SK-N-SH treated with all-trans-retinoic acid at 6 μM for 48 hours (cell line): Measurements from ENCODE around the gene TSHZ2.

ENCODE experiments used
- ATAC-seq: fragments of 200-7000 bp; cut with Tn5 transposase; 3 replicates; pipeline ENCODE4 v1.9.1; 2020; ENCODE audit warnings: mild to moderate bottlenecking, moderate library complexity
- ARNTL ChIP-seq: fragments of 450-650 bp; formaldehyde crosslinking; IDR thresholded peaks from 2 replicates; pipeline ENCODE4 v1.5.0; 2020; ENCODE audit warnings: low read depth, mild to moderate bottlenecking, moderate library complexity, borderline replicate concordance
- BACH2 ChIP-seq: fragments of 250-450 bp; sonication (Bioruptor Pico); IDR thresholded peaks from 2 replicates; pipeline ENCODE4 v1.9.0; 2021; ENCODE audit warnings: mild to moderate bottlenecking, borderline replicate concordance
- CSDC2 ChIP-seq: fragments of 250-450 bp; sonication (Bioruptor Pico); IDR thresholded peaks from 2 replicates; pipeline ENCODE4 v1.5.0; 2020; ENCODE audit warnings: mild to moderate bottlenecking, moderate library complexity
- GLIS3 ChIP-seq: fragments of 250-450 bp; sonication (Bioruptor Pico); IDR thresholded peaks from 2 replicates; pipeline ENCODE4 v1.5.0; 2020; ENCODE audit warnings: mild to moderate bottlenecking, moderate library complexity
- ISL1 ChIP-seq: fragments of 250-450 bp; sonication (Bioruptor Pico); IDR thresholded peaks from 2 replicates; pipeline ENCODE4 v2.1.2; 2022; ENCODE audit warnings: mild to moderate bottlenecking, moderate library complexity
- OSR1 ChIP-seq: fragments of 250-450 bp; sonication (Bioruptor Pico); IDR thresholded peaks from 2 replicates; pipeline ENCODE4 v1.8.0; 2022; ENCODE audit warnings: moderate library complexity, mild to moderate bottlenecking, inconsistent platforms
- PPARA ChIP-seq: fragments of 250-450 bp; sonication (Bioruptor Pico); IDR thresholded peaks from 2 replicates; pipeline ENCODE4 v1.5.0; 2020; ENCODE audit warnings: mild to moderate bottlenecking, borderline replicate concordance
- SNAI2 ChIP-seq: fragments of 250-450 bp; sonication (Bioruptor Pico); IDR thresholded peaks from 2 replicates; pipeline ENCODE4 v1.5.0; 2020; ENCODE audit warnings: mild to moderate bottlenecking, moderate library complexity
- TCF4 ChIP-seq: fragments of 250-450 bp; sonication (Bioruptor Pico); IDR thresholded peaks from 2 replicates; pipeline ENCODE4 v1.8.0; 2021; ENCODE audit warnings: mild to moderate bottlenecking, moderate library complexity, borderline replicate concordance
- TOX ChIP-seq: fragments of 250-450 bp; sonication (Bioruptor Pico); IDR thresholded peaks from 2 replicates; pipeline ENCODE4 v1.8.0; 2021; ENCODE audit warnings: mild to moderate bottlenecking, moderate library complexity, borderline replicate concordance
- ZC3H10 ChIP-seq: fragments of 250-450 bp; sonication (Bioruptor Pico); IDR thresholded peaks from 2 replicates; pipeline ENCODE4 v1.5.1; 2021; ENCODE audit warnings: mild to moderate bottlenecking, moderate library complexity
- ZFP3 ChIP-seq: fragments of 250-450 bp; sonication (Bioruptor Pico); IDR thresholded peaks from 2 replicates; pipeline ENCODE4 v1.5.0; 2020; ENCODE audit warnings: mild to moderate bottlenecking, moderate library complexity
- ZNF565 ChIP-seq: fragments of 450-650 bp; formaldehyde crosslinking; conservative IDR thresholded peaks from 2 replicates; pipeline ENCODE4 v1.5.0; 2020; ENCODE audit warnings: low read depth, mild to moderate bottlenecking, moderate library complexity
- ZNF70 ChIP-seq: fragments of 450-650 bp; formaldehyde crosslinking; IDR thresholded peaks from 2 replicates; pipeline ENCODE4 v1.5.0; 2020; ENCODE audit warnings: mild to moderate bottlenecking, moderate library complexity
- ZNF8 ChIP-seq: fragments of 450-650 bp; formaldehyde crosslinking; IDR thresholded peaks from 2 replicates; pipeline ENCODE4 v1.5.0; 2020; ENCODE audit warnings: mild to moderate bottlenecking, moderate library complexity
- TF ChIP-seq, protein P1 (sequence below): fragments of 250-450 bp; sonication (Bioruptor Pico); IDR thresholded peaks from 2 replicates; pipeline ENCODE4 v1.5.1; 2021; ENCODE audit warnings: mild to moderate bottlenecking, moderate library complexity
- TF ChIP-seq, protein P2 (sequence below): fragments of 250-450 bp; sonication (Bioruptor Pico); IDR thresholded peaks from 2 replicates; pipeline ENCODE4 v1.5.0; 2020; ENCODE audit warnings: mild to moderate bottlenecking, moderate library complexity
- TF ChIP-seq, protein P3 (sequence below): fragments of 250-450 bp; sonication (Bioruptor Pico); IDR thresholded peaks from 2 replicates; pipeline ENCODE4 v1.5.1; 2020; ENCODE audit warnings: low read depth, mild to moderate bottlenecking, moderate library complexity
- TF ChIP-seq, protein P4 (sequence below): fragments of 250-450 bp; sonication (Bioruptor Pico); IDR thresholded peaks from 2 replicates; pipeline ENCODE4 v1.8.0; 2020; ENCODE audit warnings: mild to moderate bottlenecking, moderate library complexity, borderline replicate concordance
- TF ChIP-seq, protein P5 (sequence below): fragments of 250-450 bp; sonication (Bioruptor Pico); IDR thresholded peaks from 2 replicates; pipeline ENCODE4 v1.8.0; 2021; ENCODE audit warnings: low read depth, mild to moderate bottlenecking, moderate library complexity, borderline replicate concordance

TSHZ2 gene

DNA sequence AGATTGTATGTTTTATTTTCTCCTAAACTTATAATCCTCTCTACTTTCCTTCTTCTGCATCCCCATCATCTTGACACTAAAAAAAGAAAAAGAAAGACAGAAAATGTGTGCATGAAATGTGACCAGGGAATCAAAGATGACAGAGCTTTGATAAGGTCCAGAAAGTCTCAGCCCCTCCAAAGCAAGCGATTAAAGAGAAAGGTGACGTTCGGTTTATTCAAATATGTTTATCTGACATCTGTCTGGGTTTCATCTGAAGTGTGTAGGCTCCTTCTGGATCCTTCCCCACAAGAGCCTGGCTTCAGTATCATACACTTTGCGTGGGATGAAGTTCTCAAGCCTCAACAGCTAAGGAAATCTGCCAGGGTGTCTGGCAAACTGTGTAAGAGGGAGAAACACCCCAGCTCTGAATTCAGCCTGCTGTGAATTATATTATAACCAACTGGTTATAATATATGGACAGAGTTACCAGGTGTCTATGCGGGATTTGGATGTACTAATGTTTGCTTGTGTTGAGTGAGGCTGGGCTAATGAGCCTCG, 358.5 kb downstream of the TSHZ2 start:
- no peak for TF ChIP-seq ZNF565 (CRISPR knock-in tag)
- no peak for TF ChIP-seq OSR1 (CRISPR knock-in tag)
- TF ChIP-seq PPARA (CRISPR knock-in tag): no peak
- TF ChIP-seq, protein P1, sequence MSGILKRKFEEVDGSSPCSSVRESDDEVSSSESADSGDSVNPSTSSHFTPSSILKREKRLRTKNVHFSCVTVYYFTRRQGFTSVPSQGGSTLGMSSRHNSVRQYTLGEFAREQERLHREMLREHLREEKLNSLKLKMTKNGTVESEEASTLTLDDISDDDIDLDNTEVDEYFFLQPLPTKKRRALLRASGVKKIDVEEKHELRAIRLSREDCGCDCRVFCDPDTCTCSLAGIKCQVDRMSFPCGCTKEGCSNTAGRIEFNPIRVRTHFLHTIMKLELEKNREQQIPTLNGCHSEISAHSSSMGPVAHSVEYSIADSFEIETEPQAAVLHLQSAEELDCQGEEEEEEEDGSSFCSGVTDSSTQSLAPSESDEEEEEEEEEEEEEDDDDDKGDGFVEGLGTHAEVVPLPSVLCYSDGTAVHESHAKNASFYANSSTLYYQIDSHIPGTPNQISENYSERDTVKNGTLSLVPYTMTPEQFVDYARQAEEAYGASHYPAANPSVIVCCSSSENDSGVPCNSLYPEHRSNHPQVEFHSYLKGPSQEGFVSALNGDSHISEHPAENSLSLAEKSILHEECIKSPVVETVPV: no peak
- TF ChIP-seq, protein P2, sequence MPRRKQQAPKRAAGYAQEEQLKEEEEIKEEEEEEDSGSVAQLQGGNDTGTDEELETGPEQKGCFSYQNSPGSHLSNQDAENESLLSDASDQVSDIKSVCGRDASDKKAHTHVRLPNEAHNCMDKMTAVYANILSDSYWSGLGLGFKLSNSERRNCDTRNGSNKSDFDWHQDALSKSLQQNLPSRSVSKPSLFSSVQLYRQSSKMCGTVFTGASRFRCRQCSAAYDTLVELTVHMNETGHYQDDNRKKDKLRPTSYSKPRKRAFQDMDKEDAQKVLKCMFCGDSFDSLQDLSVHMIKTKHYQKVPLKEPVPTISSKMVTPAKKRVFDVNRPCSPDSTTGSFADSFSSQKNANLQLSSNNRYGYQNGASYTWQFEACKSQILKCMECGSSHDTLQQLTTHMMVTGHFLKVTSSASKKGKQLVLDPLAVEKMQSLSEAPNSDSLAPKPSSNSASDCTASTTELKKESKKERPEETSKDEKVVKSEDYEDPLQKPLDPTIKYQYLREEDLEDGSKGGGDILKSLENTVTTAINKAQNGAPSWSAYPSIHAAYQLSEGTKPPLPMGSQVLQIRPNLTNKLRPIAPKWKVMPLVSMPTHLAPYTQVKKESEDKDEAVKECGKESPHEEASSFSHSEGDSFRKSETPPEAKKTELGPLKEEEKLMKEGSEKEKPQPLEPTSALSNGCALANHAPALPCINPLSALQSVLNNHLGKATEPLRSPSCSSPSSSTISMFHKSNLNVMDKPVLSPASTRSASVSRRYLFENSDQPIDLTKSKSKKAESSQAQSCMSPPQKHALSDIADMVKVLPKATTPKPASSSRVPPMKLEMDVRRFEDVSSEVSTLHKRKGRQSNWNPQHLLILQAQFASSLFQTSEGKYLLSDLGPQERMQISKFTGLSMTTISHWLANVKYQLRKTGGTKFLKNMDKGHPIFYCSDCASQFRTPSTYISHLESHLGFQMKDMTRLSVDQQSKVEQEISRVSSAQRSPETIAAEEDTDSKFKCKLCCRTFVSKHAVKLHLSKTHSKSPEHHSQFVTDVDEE (CRISPR knock-in tag): no peak
- TF ChIP-seq ARNTL (CRISPR knock-in tag): no peak
- TF ChIP-seq GLIS3: no peak
- no peak for TF ChIP-seq TOX
- no peak for TF ChIP-seq SNAI2 (CRISPR knock-in tag)
- no peak for TF ChIP-seq ZFP3 (CRISPR knock-in tag)
- no peak for TF ChIP-seq ISL1 (CRISPR knock-in tag)
- TF ChIP-seq, protein P3, sequence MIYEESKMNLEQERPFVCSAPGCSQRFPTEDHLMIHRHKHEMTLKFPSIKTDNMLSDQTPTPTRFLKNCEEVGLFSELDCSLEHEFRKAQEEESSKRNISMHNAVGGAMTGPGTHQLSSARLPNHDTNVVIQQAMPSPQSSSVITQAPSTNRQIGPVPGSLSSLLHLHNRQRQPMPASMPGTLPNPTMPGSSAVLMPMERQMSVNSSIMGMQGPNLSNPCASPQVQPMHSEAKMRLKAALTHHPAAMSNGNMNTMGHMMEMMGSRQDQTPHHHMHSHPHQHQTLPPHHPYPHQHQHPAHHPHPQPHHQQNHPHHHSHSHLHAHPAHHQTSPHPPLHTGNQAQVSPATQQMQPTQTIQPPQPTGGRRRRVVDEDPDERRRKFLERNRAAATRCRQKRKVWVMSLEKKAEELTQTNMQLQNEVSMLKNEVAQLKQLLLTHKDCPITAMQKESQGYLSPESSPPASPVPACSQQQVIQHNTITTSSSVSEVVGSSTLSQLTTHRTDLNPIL: no peak
- TF ChIP-seq CSDC2 (CRISPR knock-in tag): no peak
- TF ChIP-seq, protein P4, sequence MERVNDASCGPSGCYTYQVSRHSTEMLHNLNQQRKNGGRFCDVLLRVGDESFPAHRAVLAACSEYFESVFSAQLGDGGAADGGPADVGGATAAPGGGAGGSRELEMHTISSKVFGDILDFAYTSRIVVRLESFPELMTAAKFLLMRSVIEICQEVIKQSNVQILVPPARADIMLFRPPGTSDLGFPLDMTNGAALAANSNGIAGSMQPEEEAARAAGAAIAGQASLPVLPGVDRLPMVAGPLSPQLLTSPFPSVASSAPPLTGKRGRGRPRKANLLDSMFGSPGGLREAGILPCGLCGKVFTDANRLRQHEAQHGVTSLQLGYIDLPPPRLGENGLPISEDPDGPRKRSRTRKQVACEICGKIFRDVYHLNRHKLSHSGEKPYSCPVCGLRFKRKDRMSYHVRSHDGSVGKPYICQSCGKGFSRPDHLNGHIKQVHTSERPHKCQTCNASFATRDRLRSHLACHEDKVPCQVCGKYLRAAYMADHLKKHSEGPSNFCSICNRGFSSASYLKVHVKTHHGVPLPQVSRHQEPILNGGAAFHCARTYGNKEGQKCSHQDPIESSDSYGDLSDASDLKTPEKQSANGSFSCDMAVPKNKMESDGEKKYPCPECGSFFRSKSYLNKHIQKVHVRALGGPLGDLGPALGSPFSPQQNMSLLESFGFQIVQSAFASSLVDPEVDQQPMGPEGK (CRISPR knock-in tag): no peak
- no peak for TF ChIP-seq BACH2 (CRISPR knock-in tag)
- TF ChIP-seq TCF4 (CRISPR knock-in tag): no peak
- no peak for TF ChIP-seq ZNF8 (CRISPR knock-in tag)
- TF ChIP-seq ZC3H10: no peak
- no peak for TF ChIP-seq ZNF70
- TF ChIP-seq, protein P5, sequence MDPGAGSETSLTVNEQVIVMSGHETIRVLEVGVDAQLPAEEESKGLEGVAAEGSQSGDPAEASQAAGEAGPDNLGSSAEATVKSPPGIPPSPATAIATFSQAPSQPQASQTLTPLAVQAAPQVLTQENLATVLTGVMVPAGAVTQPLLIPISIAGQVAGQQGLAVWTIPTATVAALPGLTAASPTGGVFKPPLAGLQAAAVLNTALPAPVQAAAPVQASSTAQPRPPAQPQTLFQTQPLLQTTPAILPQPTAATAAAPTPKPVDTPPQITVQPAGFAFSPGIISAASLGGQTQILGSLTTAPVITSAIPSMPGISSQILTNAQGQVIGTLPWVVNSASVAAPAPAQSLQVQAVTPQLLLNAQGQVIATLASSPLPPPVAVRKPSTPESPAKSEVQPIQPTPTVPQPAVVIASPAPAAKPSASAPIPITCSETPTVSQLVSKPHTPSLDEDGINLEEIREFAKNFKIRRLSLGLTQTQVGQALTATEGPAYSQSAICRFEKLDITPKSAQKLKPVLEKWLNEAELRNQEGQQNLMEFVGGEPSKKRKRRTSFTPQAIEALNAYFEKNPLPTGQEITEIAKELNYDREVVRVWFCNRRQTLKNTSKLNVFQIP (CRISPR knock-in tag): no peak
- no peak for ATAC-seq

DNA sequence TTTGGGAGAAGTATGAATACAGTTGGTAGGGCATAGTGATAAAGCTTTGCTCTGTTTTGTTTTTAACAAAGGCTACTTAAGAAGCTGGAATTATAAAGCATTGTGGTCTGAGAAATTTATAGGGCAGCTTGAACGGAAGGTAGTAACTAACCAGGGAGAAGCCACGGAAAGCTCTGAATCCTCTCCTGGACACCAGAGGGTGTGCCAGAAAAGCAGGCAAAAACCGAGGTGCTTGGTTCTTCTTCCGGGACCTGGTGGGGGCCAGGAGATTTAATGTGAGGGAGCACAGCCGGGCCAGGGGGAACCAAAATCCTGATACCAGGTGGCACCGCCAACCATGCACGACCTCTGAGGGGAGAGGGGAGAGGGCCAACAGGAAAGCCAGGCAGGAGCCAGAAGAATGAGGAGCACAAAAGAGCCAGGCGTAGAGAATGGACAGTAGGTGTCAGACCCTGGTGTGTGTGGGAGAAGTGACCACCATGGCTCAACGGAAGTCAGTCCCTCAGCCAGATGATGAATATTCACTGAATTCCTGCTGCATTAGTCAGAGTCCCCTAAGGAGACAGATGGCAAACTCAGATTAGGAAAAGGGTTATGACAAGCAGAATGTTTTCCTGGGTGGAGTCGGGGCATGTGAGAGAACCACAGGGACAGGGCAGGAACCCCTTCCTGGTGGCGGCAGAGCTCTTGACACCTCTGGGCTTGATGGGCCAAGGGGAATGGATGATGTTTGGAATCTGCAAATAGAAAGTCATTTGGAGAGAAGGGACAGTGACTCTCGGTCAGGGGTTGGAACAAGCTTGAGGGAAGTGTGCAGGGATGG, 359.2 kb downstream of the TSHZ2 start:
- no peak for ATAC-seq
- TF ChIP-seq, protein P5 (CRISPR knock-in tag): no peak
- TF ChIP-seq, protein P1: no peak
- TF ChIP-seq, protein P2 (CRISPR knock-in tag): no peak
- TF ChIP-seq ZC3H10 (no peak), TOX (no peak), TCF4 (CRISPR knock-in tag) (no peak), ZNF565 (CRISPR knock-in tag) (no peak)
